B cell (primary cell): Measurements from ENCODE around the gene FGA. TPM values are rescaled to one million over a fixed set of nuclear protein-coding genes. Genes with fewer than 3 reads are reported as not detected.

Experiments used
- ATAC-seq: fragments of 200-7000 bp; cut with Tn5 transposase; one replicate; pipeline ENCODE4 v1.10.0; 2021; ENCODE audit warnings: low read depth, mild to moderate bottlenecking, moderate number of reproducible peaks, moderate library complexity
- CTCF ChIA-PET: fragments of 350-600 bp; sonication (Branson Sonifier 250); formaldehyde crosslinking; loops from one replicate; lab custom pipeline; 2021; ENCODE audit warnings: antibody characterized with exemption, inconsistent platforms; lab: Charles Lee
- POLR2A ChIA-PET: fragments of 350-600 bp; sonication (Branson Sonifier 250); formaldehyde crosslinking; loops from one replicate; lab custom pipeline; 2021; ENCODE audit warnings: antibody characterized with exemption; lab: Charles Lee
- DNase-seq: peaks from one replicate; pipeline ENCODE4 v3.0.0; 2013
- H2AFZ ChIP-seq: 2 replicates; pipeline ENCODE4 v1.6.1; 2012; ENCODE audit warnings: mild to moderate bottlenecking, low read depth, low read length; ENCODE audit not compliant: insufficient read depth, poor library complexity, severe bottlenecking
- H3K27ac ChIP-seq, 2 donors: 1 replicate in 1 of 2; 2 replicates in 1 of 2; pipeline ENCODE4 v1.5.1; 2012 to 2013; ENCODE audit warnings: low read length in 2 of 2, mild to moderate bottlenecking in 2 of 2, moderate library complexity in 1 of 2
- H3K27me3 ChIP-seq, 4 experiments: fragments of 200-600 bp in 1 of 4; sonication (generic) in 1 of 4; replicated peaks in 1 of 4; 1 replicate in 2 of 4; 2 replicates in 2 of 4; pipeline versions ENCODE4 v1.6.1 to v1.7.0; 2013 to 2016; ENCODE audit warnings: low read length in 3 of 4, mild to moderate bottlenecking in 2 of 4, mixed read lengths in 1 of 4, moderate library complexity in 1 of 4; ENCODE audit not compliant: insufficient read depth in 4 of 4, control insufficient read depth in 3 of 4; ENCODE audit errors: control extremely low read depth in 1 of 4
- H3K36me3 ChIP-seq, 2 experiments: replicated peaks in 1 of 2; 1 replicate in 1 of 2; 2 replicates in 1 of 2; pipeline versions ENCODE4 v1.6.1 to v1.7.1; 2013; ENCODE audit warnings: low read length in 1 of 2; ENCODE audit not compliant: insufficient read depth in 2 of 2, control insufficient read depth in 1 of 2; ENCODE audit errors: control extremely low read depth in 1 of 2, extremely low read depth in 1 of 2
- H3K4me1 ChIP-seq, 2 donors: fragments of 200-600 bp in 1 of 2; sonication (generic) in 1 of 2; 1 replicate in 1 of 2; 2 replicates in 1 of 2; pipeline versions ENCODE4 v1.5.1 to v1.6.1; 2013 to 2017; ENCODE audit warnings: low read length in 2 of 2; ENCODE audit not compliant: control insufficient read depth in 2 of 2, insufficient read depth in 2 of 2
- H3K4me2 ChIP-seq: replicated peaks from 2 replicates; pipeline ENCODE3; 2012; ENCODE audit warnings: mild to moderate bottlenecking, low read depth, low read length; ENCODE audit not compliant: poor library complexity, severe bottlenecking
- H3K4me3 ChIP-seq, 5 experiments: fragments of 200-600 bp in 1 of 5; sonication (generic) in 1 of 5; 1 replicate in 3 of 5; 2 replicates in 2 of 5; pipeline versions ENCODE4 v1.5.1 to v1.7.0; 2011 to 2016; ENCODE audit warnings: low read length in 4 of 5, mild to moderate bottlenecking in 4 of 5, low read depth in 2 of 5, control low read depth in 1 of 5, moderate library complexity in 1 of 5; ENCODE audit not compliant: insufficient read depth in 1 of 5; ENCODE audit errors: control extremely low read depth in 1 of 5, extremely low read depth in 1 of 5
- H3K79me2 ChIP-seq: fragments of 200-600 bp; sonication (generic); one replicate; pipeline ENCODE4 v1.6.0; 2016; ENCODE audit warnings: low read length; ENCODE audit not compliant: control insufficient read depth, insufficient read depth
- H3K9ac ChIP-seq: fragments of 200-600 bp; sonication (generic); 2 replicates; pipeline ENCODE4 v1.6.1; 2017; ENCODE audit warnings: mild to moderate bottlenecking, low read length, moderate library complexity
- H3K9me3 ChIP-seq, 3 donors: one replicate each; pipeline versions ENCODE4 v1.6.1 to v1.7.1; 2013; ENCODE audit warnings: low read length in 2 of 3; ENCODE audit not compliant: control insufficient read depth in 2 of 3, insufficient read depth in 1 of 3; ENCODE audit errors: control extremely low read depth in 1 of 3
- H4K20me1 ChIP-seq: 2 replicates; pipeline ENCODE4 v1.6.0; 2012; ENCODE audit warnings: mild to moderate bottlenecking, low read length; ENCODE audit not compliant: insufficient read depth, control insufficient read depth, poor library complexity, severe bottlenecking
- H3K27ac Mint-ChIP-seq: one replicate; pipeline ENCODE4 v1.8.0; 2021; ENCODE audit warnings: mixed read lengths
- H3K27me3 Mint-ChIP-seq: one replicate; pipeline ENCODE4 v1.8.0; 2021; ENCODE audit warnings: mixed read lengths
- H3K4me1 Mint-ChIP-seq: one replicate; pipeline ENCODE4 v1.8.0; 2021; ENCODE audit warnings: mixed read lengths
- H3K4me3 Mint-ChIP-seq: one replicate; pipeline ENCODE4 v1.8.0; 2021; ENCODE audit warnings: mixed read lengths
- H3K9me3 Mint-ChIP-seq: one replicate; pipeline ENCODE4 v1.8.0; 2022; ENCODE audit warnings: mixed read lengths; ENCODE audit not compliant: insufficient read depth
- EZH2 ChIP-seq: IDR thresholded peaks from 2 replicates; pipeline ENCODE4 v1.6.1; 2012; ENCODE audit warnings: borderline replicate concordance, low read depth, mild to moderate bottlenecking, moderate library complexity, low read length; ENCODE audit not compliant: insufficient read depth, poor library complexity, severe bottlenecking
- WGBS: methylation state at CpG from one replicate; pipeline ENCODE4 v1.1.5; 2013; ENCODE audit warnings: missing lambda C conversion rate; ENCODE audit not compliant: insufficient coverage; 5-methylcytosine and 5-hydroxymethylcytosine counted together
- intact Hi-C: fragments of 100-400 bp; cut with micrococcal nuclease; formaldehyde crosslinking; loops from one replicate; pipeline ENCODE4 v1.10.0; 2022
- polyA plus RNA-seq: library from polyadenylated mRNA; depleted of rRNA; stranded (reverse); fragments of >200 nt; gene quantifications from 2 replicates; pipeline ENCODE4 v1.2.3, GENCODE V29; 2012
- total RNA-seq, 2 donors: library from RNA; stranded (reverse); fragments of 120-200 nt in 1 of 2; gene quantifications; 1 replicate in 1 of 2; 2 replicates in 1 of 2; pipeline versions ENCODE4 v1.2.3 to v1.2.4, GENCODE V29; 2013 to 2022
- TF ChIP-seq, protein P1 (sequence below): fragments of 200-600 bp; IDR thresholded peaks from one replicate; pipeline ENCODE4 v1.8.0; 2022; ENCODE audit warnings: antibody characterized with exemption, mild to moderate bottlenecking

Gene FGA
- total and polyA plus RNA-seq, 2 donors (not counting 1 experiment from before 2014, with no cell fraction given), result not detected

GRCh38 chr4:154616731-154617130 lies 26.2 kb upstream of the FGA start:
- ATAC-seq, result peak; percentile 41
- H3K27me3 ChIP-seq, result no peaks in the 10 kb centered on the region
- no peak for TF ChIP-seq EZH2
- TF ChIP-seq, protein P1, sequence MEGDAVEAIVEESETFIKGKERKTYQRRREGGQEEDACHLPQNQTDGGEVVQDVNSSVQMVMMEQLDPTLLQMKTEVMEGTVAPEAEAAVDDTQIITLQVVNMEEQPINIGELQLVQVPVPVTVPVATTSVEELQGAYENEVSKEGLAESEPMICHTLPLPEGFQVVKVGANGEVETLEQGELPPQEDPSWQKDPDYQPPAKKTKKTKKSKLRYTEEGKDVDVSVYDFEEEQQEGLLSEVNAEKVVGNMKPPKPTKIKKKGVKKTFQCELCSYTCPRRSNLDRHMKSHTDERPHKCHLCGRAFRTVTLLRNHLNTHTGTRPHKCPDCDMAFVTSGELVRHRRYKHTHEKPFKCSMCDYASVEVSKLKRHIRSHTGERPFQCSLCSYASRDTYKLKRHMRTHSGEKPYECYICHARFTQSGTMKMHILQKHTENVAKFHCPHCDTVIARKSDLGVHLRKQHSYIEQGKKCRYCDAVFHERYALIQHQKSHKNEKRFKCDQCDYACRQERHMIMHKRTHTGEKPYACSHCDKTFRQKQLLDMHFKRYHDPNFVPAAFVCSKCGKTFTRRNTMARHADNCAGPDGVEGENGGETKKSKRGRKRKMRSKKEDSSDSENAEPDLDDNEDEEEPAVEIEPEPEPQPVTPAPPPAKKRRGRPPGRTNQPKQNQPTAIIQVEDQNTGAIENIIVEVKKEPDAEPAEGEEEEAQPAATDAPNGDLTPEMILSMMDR, result no peak
- H3K27ac Mint-ChIP-seq, result no peak overlapping the region
- H4K20me1 ChIP-seq, result no peaks in the 10 kb centered on the region
- DNase-seq, result peak; percentile 51
- no peaks in the 10 kb centered on the region for H3K36me3 ChIP-seq
- POLR2A ChIA-PET, result no interaction called here
- CTCF ChIA-PET, result interaction anchor here (1.3 to 13.8 kb wide), 2 partner anchors 61 to 217 kb away, joined by 3 to 357 read pairs; partner anchors contain the start of genes FGB and PLRG1
- no peaks in the 10 kb centered on the region for H3K79me2 ChIP-seq
- H3K4me3 Mint-ChIP-seq, result peak overlapping the region; percentile 20
- intact Hi-C loops, result loop anchor here (5.0 kb wide), 2 partner anchors 284 to 761 kb away; partner anchors contain the start of gene MAP9
- peaks cover 0 to 3% (median 1%) of the 10 kb centered on the region in 3 donors for H3K9me3 ChIP-seq
- peaks cover 11% of the 10 kb centered on the region for H3K27me3 Mint-ChIP-seq
- H3K4me1 ChIP-seq, result peaks cover 11 to 13% of the 10 kb centered on the region in 2 donors
- WGBS, result 86% methylated on average over 1 of the region's 2 CpGs
- H3K9ac ChIP-seq, result peak overlapping the region; percentile 27
- no peaks in the 10 kb centered on the region for H3K9me3 Mint-ChIP-seq
- peaks cover 15% of the 10 kb centered on the region for H3K4me1 Mint-ChIP-seq
- H3K4me2 ChIP-seq, result peak overlapping the region; percentile 62
- H3K4me3 ChIP-seq, result peak overlapping the region in 1 of 5 experiments; percentile 12
- no peak overlapping the region for H3K27ac ChIP-seq
- peak overlapping the region; percentile 70 for H2AFZ ChIP-seq

DNA sequence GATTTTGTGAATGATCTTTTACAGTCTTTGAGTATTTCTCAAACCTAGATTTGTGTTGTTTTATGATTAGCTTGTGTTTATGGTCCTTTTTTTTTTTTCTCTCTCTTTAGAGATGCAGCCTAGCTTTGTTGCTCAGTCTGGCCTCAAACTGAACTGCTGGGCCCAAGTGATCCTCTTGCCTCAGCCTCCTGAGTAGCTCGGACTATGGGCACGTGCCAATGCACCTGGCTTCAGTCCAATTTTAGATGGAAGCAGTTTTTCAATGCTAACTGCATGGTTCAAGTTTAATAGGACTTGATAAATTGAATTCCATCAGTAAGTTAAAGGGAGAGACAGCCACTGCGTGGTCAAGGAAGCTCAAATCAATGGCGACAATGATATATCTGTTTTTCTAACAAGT lies 25.7 kb upstream of the FGA start:
- ATAC-seq (no peak), DNase-seq (no peak)
- peaks cover 0 to 3% (median 1%) of the 10 kb centered on the region in 3 donors for H3K9me3 ChIP-seq
- no peaks in the 10 kb centered on the region for H3K79me2 ChIP-seq
- ChIA-PET POLR2A (interaction anchor here (0.7 kb wide), 1 partner anchor 66 kb away, joined by 3 read pairs; the partner anchor contains the start of gene PLRG1), CTCF (interaction anchor here (0.8 to 13.8 kb wide), 3 partner anchors 10 to 217 kb away, joined by 3 to 357 read pairs (median 3); partner anchors contain the start of genes FGB and PLRG1)
- H3K4me1 ChIP-seq, result peaks cover 11 to 13% of the 10 kb centered on the region in 2 donors
- TF ChIP-seq, protein P1, result no peak
- TF ChIP-seq EZH2, result no peak
- no peak overlapping the region for H3K27ac ChIP-seq
- peak overlapping the region; percentile 70 for H2AFZ ChIP-seq
- H3K27ac Mint-ChIP-seq, result no peak overlapping the region
- peak overlapping the region; percentile 20 for H3K4me3 Mint-ChIP-seq
- no peaks in the 10 kb centered on the region for H3K9me3 Mint-ChIP-seq
- H4K20me1 ChIP-seq, result no peaks in the 10 kb centered on the region
- H3K4me1 Mint-ChIP-seq, result peaks cover 15% of the 10 kb centered on the region
- intact Hi-C loops, result loop anchor here (5.0 kb wide), 2 partner anchors 284 to 761 kb away; partner anchors contain the start of gene MAP9
- 73% methylated on average over 2 of the region's 4 CpGs for WGBS
- H3K4me3 ChIP-seq, result peak overlapping the region in 1 of 5 experiments; percentile 12
- peak overlapping the region; percentile 27 for H3K9ac ChIP-seq
- H3K36me3 ChIP-seq, result no peaks in the 10 kb centered on the region
- no peaks in the 10 kb centered on the region for H3K27me3 ChIP-seq
- H3K4me2 ChIP-seq, result peak overlapping the region; percentile 62
- peaks cover 11% of the 10 kb centered on the region for H3K27me3 Mint-ChIP-seq
